OCI-LY7 (cell line): ENCODE data around the gene CASZ1. TPM values are rescaled to one million over a fixed set of nuclear protein-coding genes. Genes with fewer than 3 reads are reported as not detected.

Source experiments
- BruUV-seq: library from RNA; stranded (reverse); fragments of 400-500 nt; replicated peaks from 2 replicates; lab custom pipeline; 2021; lab: Mats Ljungman, UMichigan
- CTCF ChIA-PET: fragments of 300-600 bp; sonication (Branson Sonifier 250); formaldehyde crosslinking; loops from one replicate; lab custom pipeline; 2022; ENCODE audit warnings: antibody characterized with exemption; ENCODE audit not compliant: unreplicated experiment; lab: Charles Lee
- POLR2A ChIA-PET: fragments of 300-600 bp; sonication (Branson Sonifier 250); formaldehyde crosslinking; loops from one replicate; lab custom pipeline; 2022; ENCODE audit warnings: antibody characterized with exemption; lab: Charles Lee
- DNase-seq: peaks from one replicate; pipeline ENCODE4 v3.0.0-alpha.2; 2015; ENCODE audit warnings: low spot score
- H2AFZ ChIP-seq: fragments of 200-600 bp; sonication (generic), shearing (Covaris generic); 2 replicates; pipeline ENCODE4 v1.6.1; 2014; ENCODE audit warnings: mild to moderate bottlenecking, antibody characterized with exemption, low read length, moderate library complexity
- H3K27ac ChIP-seq: fragments of 200-600 bp; sonication (generic); 2 replicates; pipeline ENCODE4 v1.5.1; 2014; ENCODE audit warnings: mixed run types, low read depth, mild to moderate bottlenecking, moderate library complexity, low read length, inconsistent platforms; ENCODE audit not compliant: poor library complexity, severe bottlenecking
- H3K36me3 ChIP-seq: fragments of 200-600 bp; sonication (generic); 2 replicates; pipeline ENCODE4 v1.6.1; 2014; ENCODE audit warnings: mild to moderate bottlenecking, antibody characterized with exemption, low read length, moderate library complexity, mixed read lengths; ENCODE audit not compliant: insufficient read depth
- H3K4me1 ChIP-seq: fragments of 200-600 bp; sonication (generic); 2 replicates; pipeline ENCODE4 v1.5.1; 2014; ENCODE audit warnings: mild to moderate bottlenecking, low read length; ENCODE audit not compliant: insufficient read depth, poor library complexity, severe bottlenecking
- H3K4me2 ChIP-seq: fragments of 200-600 bp; sonication (generic); 2 replicates; pipeline ENCODE4 v1.6.1; 2014; ENCODE audit warnings: mild to moderate bottlenecking, low read length
- H3K4me3 ChIP-seq: fragments of 200-600 bp; sonication (generic); 2 replicates; pipeline ENCODE4 v1.5.1; 2014; ENCODE audit warnings: mild to moderate bottlenecking, low read depth, low read length; ENCODE audit not compliant: poor library complexity, severe bottlenecking
- H3K79me2 ChIP-seq: fragments of 200-600 bp; sonication (generic); 2 replicates; pipeline ENCODE4 v1.6.1; 2016; ENCODE audit warnings: low read depth, mild to moderate bottlenecking, low read length, moderate library complexity, mixed read lengths; ENCODE audit not compliant: insufficient read depth
- H3K9me2 ChIP-seq: fragments of 200-600 bp; sonication (generic); 2 replicates; pipeline ENCODE4 v1.6.1; 2016; ENCODE audit warnings: mild to moderate bottlenecking, low read length, mixed read lengths; ENCODE audit not compliant: insufficient read depth
- H3K9me3 ChIP-seq: fragments of 200-600 bp; sonication (generic); 2 replicates; pipeline ENCODE4 v1.6.1; 2014; ENCODE audit warnings: mild to moderate bottlenecking, mixed run types, low read length, mixed read lengths
- H4K20me1 ChIP-seq: fragments of 200-600 bp; sonication (generic); 2 replicates; pipeline ENCODE4 v1.6.1; 2014; ENCODE audit warnings: mild to moderate bottlenecking, antibody characterized with exemption, low read length, moderate library complexity, mixed read lengths; ENCODE audit not compliant: insufficient read depth
- CTCF ChIP-seq: fragments of 200-600 bp; sonication (generic); conservative IDR thresholded peaks from 2 replicates; pipeline ENCODE4 v1.5.1; 2014; ENCODE audit warnings: mild to moderate bottlenecking, antibody characterized with exemption, low read length, moderate library complexity, mixed read lengths
- EZH2phosphoT487 ChIP-seq: fragments of 200-600 bp; sonication (generic); IDR thresholded peaks from 2 replicates; pipeline ENCODE4 v1.6.1; 2018; ENCODE audit warnings: low read depth, borderline replicate concordance, mild to moderate bottlenecking, mixed run types, antibody characterized with exemption, low read length, moderate library complexity, mixed read lengths
- intact Hi-C: fragments of 100-400 bp; cut with micrococcal nuclease; formaldehyde crosslinking; loops from one replicate; pipeline ENCODE4 v1.10.0; 2022; ENCODE audit not compliant: unreplicated experiment
- total RNA-seq, 2 experiments: library from RNA; depleted of rRNA in 1 of 2; stranded (reverse); fragments of >200 nt in 1 of 2; shearing (Covaris generic) in 1 of 2; gene quantifications; 2 replicates each; pipeline ENCODE4 v1.2.3, GENCODE V29; 2014 to 2022

CASZ1 gene
- total RNA-seq, 2 experiments from 2014 or later, result 3.3 to 3.9 TPM

DNA sequence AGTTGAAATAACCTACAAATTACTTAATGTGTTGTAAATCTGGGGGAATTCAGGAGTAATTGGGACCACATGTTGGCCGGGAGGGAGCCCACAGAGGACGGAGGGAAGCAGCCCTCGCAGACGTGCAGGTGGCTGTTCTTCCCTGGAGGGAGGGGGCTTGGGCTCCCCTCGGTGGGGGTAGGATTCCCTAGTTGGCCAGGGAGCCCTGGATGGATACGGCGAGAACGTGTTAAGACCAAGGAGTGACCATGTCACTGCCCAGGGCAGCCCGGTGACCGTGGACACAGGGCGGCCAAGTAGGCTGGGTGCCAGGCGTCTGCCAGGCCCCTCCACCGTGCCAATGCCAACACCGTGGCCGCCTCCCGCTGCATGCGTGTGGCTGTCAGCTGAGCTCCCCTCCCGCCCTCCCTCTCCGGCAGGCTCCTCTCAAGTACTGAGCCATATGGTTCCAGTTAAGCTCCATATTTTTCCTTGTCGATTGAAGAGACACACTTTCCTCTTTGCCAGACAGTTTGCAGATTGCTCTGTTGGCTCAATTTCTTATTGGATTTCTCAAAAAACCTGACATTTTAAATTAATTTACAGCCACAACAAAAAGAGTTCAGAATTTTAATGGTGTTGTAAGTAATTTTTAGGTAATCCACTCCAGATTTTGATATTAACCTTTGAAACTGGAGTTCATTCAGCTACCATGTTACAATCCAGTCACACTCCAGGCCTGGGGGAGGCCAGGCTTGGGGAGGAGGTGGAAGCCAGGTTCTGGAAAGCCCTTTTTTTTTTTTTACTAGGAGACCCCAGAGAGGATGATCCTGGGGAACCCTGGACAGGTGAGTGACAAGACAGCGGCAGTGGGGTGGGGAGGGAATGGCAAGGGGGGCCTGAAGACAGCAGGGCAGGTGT is 71.2 kb downstream of the CASZ1 start:
- TF ChIP-seq EZH2phosphoT487 (no peak), CTCF (no peak)
- H3K9me3 ChIP-seq, result no peaks in the 10 kb centered on the region
- H4K20me1 ChIP-seq, result no peaks in the 10 kb centered on the region
- no TSS peak for BruUV-seq
- ChIA-PET POLR2A (no interaction called here), CTCF (no interaction called here)
- no peaks in the 10 kb centered on the region for H3K9me2 ChIP-seq
- no peak overlapping the region for H3K27ac ChIP-seq
- H3K79me2 ChIP-seq, result no peaks in the 10 kb centered on the region
- DNase-seq, result no peak
- no peak overlapping the region for H2AFZ ChIP-seq
- intact Hi-C loops, result no loop called here
- no peaks in the 10 kb centered on the region for H3K36me3 ChIP-seq
- H3K4me1 ChIP-seq, result no peaks in the 10 kb centered on the region
- H3K4me2 ChIP-seq, result no peak overlapping the region
- H3K4me3 ChIP-seq, result no peak overlapping the region

GRCh38 chr1:10724511-10724910 is 71.9 kb downstream of the CASZ1 start:
- Histone ChIP-seq H3K79me2 (no peaks in the 10 kb centered on the region), H4K20me1 (no peaks in the 10 kb centered on the region), H3K4me2 (no peak overlapping the region), H3K9me3 (no peaks in the 10 kb centered on the region), H3K27ac (no peak overlapping the region), H3K9me2 (no peaks in the 10 kb centered on the region), H3K36me3 (no peaks in the 10 kb centered on the region), H2AFZ (no peak overlapping the region), H3K4me3 (no peak overlapping the region), H3K4me1 (no peaks in the 10 kb centered on the region)
- no peak for TF ChIP-seq EZH2phosphoT487
- TF ChIP-seq CTCF, result no peak
- ChIA-PET CTCF (no interaction called here), POLR2A (no interaction called here)
- no peak for DNase-seq
- no TSS peak for BruUV-seq
- intact Hi-C loops, result no loop called here

DNA sequence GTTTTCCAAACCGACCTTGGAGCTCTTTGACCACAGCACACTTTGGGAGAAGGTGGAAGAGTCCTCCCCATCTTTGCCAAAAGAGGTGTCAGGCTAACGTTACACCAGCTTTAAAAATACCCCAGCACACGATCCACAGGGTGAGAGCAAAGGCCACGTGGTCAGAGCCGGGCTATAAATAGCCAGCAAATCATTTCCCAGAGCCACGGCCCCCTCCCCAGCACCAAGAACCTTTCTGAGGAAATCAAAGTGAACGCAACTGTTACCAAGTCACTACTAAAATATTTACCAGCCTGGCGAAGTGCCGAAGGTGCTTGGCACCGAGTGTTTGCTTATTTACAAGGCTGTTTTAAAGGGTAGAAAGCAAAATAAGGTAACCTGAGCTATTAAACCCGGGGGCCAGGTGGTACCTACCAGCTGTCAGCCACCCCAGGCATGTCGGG is 72.4 kb downstream of the CASZ1 start:
- DNase-seq, result no peak
- Histone ChIP-seq H3K9me2 (no peaks in the 10 kb centered on the region), H3K27ac (no peak overlapping the region), H3K79me2 (no peaks in the 10 kb centered on the region), H2AFZ (no peak overlapping the region), H3K4me1 (no peaks in the 10 kb centered on the region), H4K20me1 (no peaks in the 10 kb centered on the region), H3K9me3 (no peaks in the 10 kb centered on the region), H3K36me3 (no peaks in the 10 kb centered on the region), H3K4me2 (no peak overlapping the region), H3K4me3 (no peak overlapping the region)
- TF ChIP-seq EZH2phosphoT487, result no peak
- no TSS peak for BruUV-seq
- ChIA-PET CTCF (no interaction called here), POLR2A (no interaction called here)
- intact Hi-C loops, result no loop called here
